Glutamatergic neuron (in vitro differentiated cells): ENCODE results near the gene INPP4A. TPM values are rescaled to one million over a fixed set of nuclear protein-coding genes. Genes with fewer than 3 reads are reported as not detected.

Source experiments
- DNase-seq: peaks from one replicate; pipeline ENCODE4 v3.0.0; 2022
- H3K27ac Mint-ChIP-seq: one replicate; pipeline ENCODE4 v1.8.0; 2020; ENCODE audit warnings: mild to moderate bottlenecking, mixed read lengths, inconsistent platforms; ENCODE audit not compliant: unreplicated experiment
- H3K27me3 Mint-ChIP-seq: one replicate; pipeline ENCODE4 v1.8.0; 2020; ENCODE audit warnings: mild to moderate bottlenecking, moderate library complexity, mixed read lengths, inconsistent platforms; ENCODE audit not compliant: unreplicated experiment
- H3K36me3 Mint-ChIP-seq: one replicate; pipeline ENCODE4 v1.8.0; 2020; ENCODE audit warnings: mild to moderate bottlenecking, mixed read lengths, inconsistent platforms; ENCODE audit not compliant: unreplicated experiment
- H3K4me1 Mint-ChIP-seq: one replicate; pipeline ENCODE4 v1.8.0; 2020; ENCODE audit warnings: mild to moderate bottlenecking, low read depth, mixed read lengths, inconsistent platforms; ENCODE audit not compliant: unreplicated experiment
- H3K4me3 Mint-ChIP-seq: one replicate; pipeline ENCODE4 v1.8.0; 2020; ENCODE audit warnings: mild to moderate bottlenecking, mixed read lengths, inconsistent platforms; ENCODE audit not compliant: unreplicated experiment
- H3K9me3 Mint-ChIP-seq: one replicate; pipeline ENCODE4 v1.8.0; 2020; ENCODE audit warnings: mild to moderate bottlenecking, moderate library complexity, mixed read lengths, inconsistent platforms; ENCODE audit not compliant: unreplicated experiment
- total RNA-seq: library from RNA; stranded (reverse); fragmentation: NEBNext Ultra II Directional; extraction: Animal tissue kit (Norgen Biotek cat#: 25700); gene quantifications from one replicate; pipeline ENCODE4 v1.2.1, GENCODE V29; 2021; ENCODE audit not compliant: unreplicated experiment
- TF ChIP-seq, protein P1 (sequence below): fragments of 200-600 bp; sonication (generic); IDR thresholded peaks from one replicate; pipeline ENCODE4 v1.5.0; 2021; ENCODE audit not compliant: partially characterized antibody, unreplicated experiment

Gene INPP4A
- total RNA-seq, 1 donor from 2014 or later: 54.5 TPM

DNA sequence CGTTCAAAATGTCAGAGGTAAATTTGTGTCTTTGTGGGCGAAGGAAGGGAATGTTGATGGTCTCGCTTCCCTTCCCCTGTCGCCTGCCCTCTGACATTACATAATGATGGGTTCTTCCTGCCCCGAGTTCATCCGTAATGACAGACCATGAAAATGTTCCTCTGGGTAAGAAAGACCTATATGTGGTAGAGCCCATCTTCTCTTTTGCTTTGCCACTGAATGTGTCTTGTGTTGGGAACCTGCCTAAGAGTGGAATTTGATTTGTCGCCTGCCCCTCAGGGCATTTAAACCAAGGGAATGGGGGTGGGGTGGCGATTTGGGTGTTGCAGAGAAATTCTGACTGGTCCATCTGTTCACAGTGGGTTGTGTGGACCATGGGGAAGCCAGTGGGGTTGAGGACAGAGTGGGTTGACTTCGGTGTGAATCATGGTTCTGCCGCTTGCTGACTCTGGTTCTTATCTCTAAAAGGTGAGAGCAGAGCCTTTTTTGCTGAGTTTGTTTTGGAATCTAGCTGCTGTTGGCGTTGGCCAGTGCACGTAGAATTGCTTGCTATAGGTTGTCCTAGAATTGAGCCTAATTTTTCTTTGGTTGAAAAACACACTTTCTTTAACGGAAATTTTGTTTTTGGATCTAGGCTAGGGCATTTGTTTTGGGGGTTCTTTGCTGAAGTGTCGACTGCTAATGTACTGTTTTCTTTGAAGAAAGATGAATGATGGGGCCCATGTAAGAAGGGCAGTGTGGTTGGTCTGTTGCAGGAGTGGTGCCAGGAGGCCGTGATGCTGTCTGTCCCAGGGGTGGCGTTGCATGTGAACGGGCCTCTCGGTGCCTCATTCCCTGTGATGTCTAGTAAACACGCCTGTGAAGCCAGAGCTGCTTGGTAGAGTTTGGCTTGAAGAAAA, 1.3 kb downstream of the INPP4A start:
- no peak for DNase-seq
- H3K4me3 Mint-ChIP-seq: peak overlapping the region; percentile 94
- TF ChIP-seq, protein P1, sequence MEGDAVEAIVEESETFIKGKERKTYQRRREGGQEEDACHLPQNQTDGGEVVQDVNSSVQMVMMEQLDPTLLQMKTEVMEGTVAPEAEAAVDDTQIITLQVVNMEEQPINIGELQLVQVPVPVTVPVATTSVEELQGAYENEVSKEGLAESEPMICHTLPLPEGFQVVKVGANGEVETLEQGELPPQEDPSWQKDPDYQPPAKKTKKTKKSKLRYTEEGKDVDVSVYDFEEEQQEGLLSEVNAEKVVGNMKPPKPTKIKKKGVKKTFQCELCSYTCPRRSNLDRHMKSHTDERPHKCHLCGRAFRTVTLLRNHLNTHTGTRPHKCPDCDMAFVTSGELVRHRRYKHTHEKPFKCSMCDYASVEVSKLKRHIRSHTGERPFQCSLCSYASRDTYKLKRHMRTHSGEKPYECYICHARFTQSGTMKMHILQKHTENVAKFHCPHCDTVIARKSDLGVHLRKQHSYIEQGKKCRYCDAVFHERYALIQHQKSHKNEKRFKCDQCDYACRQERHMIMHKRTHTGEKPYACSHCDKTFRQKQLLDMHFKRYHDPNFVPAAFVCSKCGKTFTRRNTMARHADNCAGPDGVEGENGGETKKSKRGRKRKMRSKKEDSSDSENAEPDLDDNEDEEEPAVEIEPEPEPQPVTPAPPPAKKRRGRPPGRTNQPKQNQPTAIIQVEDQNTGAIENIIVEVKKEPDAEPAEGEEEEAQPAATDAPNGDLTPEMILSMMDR: no peak
- H3K36me3 Mint-ChIP-seq: no peaks in the 10 kb centered on the region
- peaks cover 19% of the 10 kb centered on the region for H3K4me1 Mint-ChIP-seq
- H3K27me3 Mint-ChIP-seq: peaks cover 2% of the 10 kb centered on the region
- H3K9me3 Mint-ChIP-seq: no peaks in the 10 kb centered on the region
- peak overlapping the region; percentile 84 for H3K27ac Mint-ChIP-seq

DNA sequence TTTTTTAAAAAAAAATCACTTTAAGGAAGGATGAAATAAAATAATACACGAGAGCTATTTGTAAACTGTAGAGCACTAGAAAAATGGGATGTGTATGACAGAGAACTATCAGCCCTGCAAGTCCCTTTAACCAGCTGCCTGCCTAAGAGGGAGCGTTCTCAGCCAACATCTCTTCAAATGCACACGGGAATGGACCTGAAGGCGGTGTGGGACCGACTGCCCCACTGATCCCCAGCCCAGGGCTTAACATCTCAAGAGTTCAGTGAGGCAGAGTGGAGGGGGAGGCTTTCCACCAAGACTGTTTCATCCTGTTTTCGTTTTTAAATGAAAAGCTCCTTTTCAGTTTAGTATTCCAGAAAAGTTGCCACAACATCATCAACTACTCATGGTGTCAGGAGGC, 2.2 kb downstream of the INPP4A start:
- Mint-ChIP-seq H3K4me3 (no peak overlapping the region), H3K36me3 (no peaks in the 10 kb centered on the region), H3K27me3 (peaks cover 2% of the 10 kb centered on the region), H3K27ac (no peak overlapping the region), H3K4me1 (peaks cover 19% of the 10 kb centered on the region), H3K9me3 (no peaks in the 10 kb centered on the region)
- TF ChIP-seq, protein P1: no peak
- DNase-seq: no peak

DNA sequence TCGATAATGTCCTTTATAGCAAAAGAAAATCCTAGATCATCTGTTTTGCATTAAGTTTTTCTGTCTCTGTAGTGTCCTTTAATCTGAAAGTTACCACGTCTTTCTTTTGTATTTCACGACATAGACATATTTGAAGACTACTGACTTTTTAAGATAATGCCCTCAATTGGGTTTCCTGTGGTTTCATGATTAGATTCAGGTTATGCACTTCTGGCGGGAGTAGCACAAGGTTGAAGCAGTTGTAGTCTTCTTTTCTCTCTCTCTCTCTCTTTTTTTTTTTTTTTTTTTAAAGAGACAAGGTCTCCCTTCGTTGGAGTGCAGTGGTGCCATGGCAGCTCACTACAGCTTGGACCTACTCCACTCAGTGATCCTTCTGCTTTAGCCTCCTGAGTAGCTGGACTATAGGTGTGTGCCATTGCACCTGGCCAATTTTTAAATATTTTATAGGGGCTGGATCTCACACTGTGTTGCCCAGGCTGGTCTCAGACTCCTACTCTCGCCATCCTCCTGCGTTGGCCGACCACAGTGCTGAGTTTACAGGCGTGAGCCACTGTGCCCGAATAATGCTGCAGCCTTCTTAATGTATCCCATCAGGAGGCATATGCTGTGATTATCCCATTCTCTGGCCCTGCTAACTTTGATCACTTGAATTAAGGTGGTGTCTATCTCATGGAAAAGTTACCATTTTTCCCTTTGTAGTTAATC, 3.9 kb downstream of the INPP4A start:
- H3K4me1 Mint-ChIP-seq: peaks cover 19% of the 10 kb centered on the region
- DNase-seq: no peak
- no peaks in the 10 kb centered on the region for H3K36me3 Mint-ChIP-seq
- H3K9me3 Mint-ChIP-seq: no peaks in the 10 kb centered on the region
- peaks cover 4% of the 10 kb centered on the region for H3K27me3 Mint-ChIP-seq
- TF ChIP-seq, protein P1: no peak
- no peak overlapping the region for H3K27ac Mint-ChIP-seq
- no peak overlapping the region for H3K4me3 Mint-ChIP-seq

DNA sequence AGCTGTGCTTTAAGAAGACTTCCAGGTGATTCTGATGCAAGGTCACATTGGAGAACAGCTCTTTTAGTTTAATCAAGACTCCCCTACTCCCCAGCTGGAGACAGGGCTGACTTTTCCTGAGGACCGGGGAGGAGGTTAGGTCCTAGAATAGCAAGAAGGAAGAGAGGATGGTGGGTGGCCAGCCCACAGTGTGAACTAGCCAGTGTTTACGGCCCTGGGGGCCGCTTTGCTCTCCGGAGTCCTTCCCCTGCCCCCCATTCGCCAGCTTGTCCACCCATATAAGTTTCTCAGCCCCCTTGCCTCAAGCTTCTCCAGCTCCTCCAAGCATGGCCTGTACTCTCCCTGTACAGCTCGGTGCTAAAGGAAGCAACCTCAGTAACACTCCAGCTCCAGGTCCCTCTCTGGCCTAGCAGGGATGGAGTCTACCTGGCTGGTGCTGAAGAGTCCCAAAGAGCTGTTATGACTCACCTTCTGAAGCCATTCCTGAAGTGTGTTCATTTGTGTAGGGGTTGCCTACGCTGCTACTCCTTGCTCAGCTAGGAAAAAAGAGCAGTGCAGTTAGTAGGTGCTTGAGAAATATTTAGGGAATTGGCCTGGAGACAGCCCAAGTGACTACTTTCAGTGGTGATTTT, 7.9 kb downstream of the INPP4A start:
- peaks cover 2% of the 10 kb centered on the region for H3K4me1 Mint-ChIP-seq
- no peak overlapping the region for H3K27ac Mint-ChIP-seq
- no peak overlapping the region for H3K4me3 Mint-ChIP-seq
- peaks cover 3% of the 10 kb centered on the region for H3K27me3 Mint-ChIP-seq
- no peaks in the 10 kb centered on the region for H3K36me3 Mint-ChIP-seq
- no peak for DNase-seq
- no peaks in the 10 kb centered on the region for H3K9me3 Mint-ChIP-seq
- TF ChIP-seq, protein P1: no peak
